HepG2 (cell line): ENCODE results near the gene CD163L1. TPM values are rescaled to one million over a fixed set of nuclear protein-coding genes. Genes with fewer than 3 reads are reported as not detected.

Source experiments
- ARID4A ChIP-seq: sonication (generic); formaldehyde crosslinking; IDR thresholded peaks from 2 replicates; pipeline ENCODE4 v1.5.0; 2020; ENCODE audit warnings: mild to moderate bottlenecking, missing genetic modification reagents, borderline replicate concordance
- ELF3 ChIP-seq: IDR thresholded peaks from 2 replicates; pipeline ENCODE4 v1.6.1; 2016; ENCODE audit warnings: missing genetic modification reagents, missing compliant biosample characterization
- ERF ChIP-seq: IDR thresholded peaks from 2 replicates; pipeline ENCODE4 v1.6.1; 2018; ENCODE audit warnings: missing biosample characterization, missing genetic modification reagents
- GFI1 ChIP-seq: sonication (generic); formaldehyde crosslinking; IDR thresholded peaks from 2 replicates; pipeline ENCODE4 v1.5.0; 2020; ENCODE audit warnings: missing genetic modification reagents, mild to moderate bottlenecking, borderline replicate concordance
- HMGA1 ChIP-seq: sonication (generic); formaldehyde crosslinking; conservative IDR thresholded peaks from 2 replicates; pipeline ENCODE4 v1.4.0; 2020; ENCODE audit warnings: missing genetic modification reagents
- HNF4A ChIP-seq: sonication (generic); formaldehyde crosslinking; IDR thresholded peaks from 2 replicates; pipeline ENCODE4 v1.4.0; 2020; ENCODE audit warnings: missing genetic modification reagents
- PCBP1 ChIP-seq: fragments of 200-400 bp; formaldehyde crosslinking; IDR thresholded peaks from 2 replicates; pipeline ENCODE4 v1.6.1; 2017; ENCODE audit warnings: mild to moderate bottlenecking, low read depth, low read length, borderline replicate concordance
- RAD21 ChIP-seq: fragments of 450-650 bp; formaldehyde crosslinking; IDR thresholded peaks from 2 replicates; pipeline ENCODE4 v1.5.0; 2020; ENCODE audit warnings: mild to moderate bottlenecking
- REXO4 ChIP-seq: sonication (generic); formaldehyde crosslinking; IDR thresholded peaks from 2 replicates; pipeline ENCODE4 v1.8.0; 2022; ENCODE audit warnings: missing genetic modification reagents, mild to moderate bottlenecking, borderline replicate concordance
- RXRB ChIP-seq: IDR thresholded peaks from 2 replicates; pipeline ENCODE4 v1.6.1; 2016; ENCODE audit warnings: borderline replicate concordance, missing genetic modification reagents, missing compliant biosample characterization
- SP5 ChIP-seq: IDR thresholded peaks from 2 replicates; pipeline ENCODE4 v1.6.1; 2016; ENCODE audit warnings: low read depth, borderline replicate concordance
- SPEN ChIP-seq: sonication (generic); formaldehyde crosslinking; IDR thresholded peaks from 2 replicates; pipeline ENCODE4 v1.5.1; 2020; ENCODE audit warnings: low read depth, mild to moderate bottlenecking, missing genetic modification reagents
- XRCC5 ChIP-seq: fragments of 200-400 bp; formaldehyde crosslinking; optimal IDR thresholded peaks from 2 replicates; pipeline ENCODE3; 2017; ENCODE audit warnings: mild to moderate bottlenecking, low read length
- ZBTB42 ChIP-seq: sonication (generic); formaldehyde crosslinking; IDR thresholded peaks from 2 replicates; pipeline ENCODE4 v1.5.0; 2020; ENCODE audit warnings: mild to moderate bottlenecking, missing genetic modification reagents
- ZNF276 ChIP-seq: sonication (generic); formaldehyde crosslinking; IDR thresholded peaks from 2 replicates; pipeline ENCODE4 v1.4.0; 2020; ENCODE audit warnings: mild to moderate bottlenecking, low read depth, missing genetic modification reagents
- ZNF337 ChIP-seq: sonication (generic); formaldehyde crosslinking; IDR thresholded peaks from 2 replicates; pipeline ENCODE4 v1.5.1; 2020; ENCODE audit warnings: missing genetic modification reagents, low read depth, mild to moderate bottlenecking, borderline replicate concordance
- ZNF574 ChIP-seq: sonication (generic); formaldehyde crosslinking; IDR thresholded peaks from 2 replicates; pipeline ENCODE4 v1.4.0; 2020; ENCODE audit warnings: missing genetic modification reagents
- ZNF614 ChIP-seq: IDR thresholded peaks from 2 replicates; pipeline ENCODE4 v1.6.1; 2018; ENCODE audit warnings: missing biosample characterization, missing genetic modification reagents, inconsistent platforms, borderline replicate concordance
- ZNF703 ChIP-seq: sonication (generic); formaldehyde crosslinking; IDR thresholded peaks from 2 replicates; pipeline ENCODE4 v1.5.1; 2020; ENCODE audit warnings: missing genetic modification reagents, mild to moderate bottlenecking, moderate library complexity, borderline replicate concordance
- ZNF749 ChIP-seq: sonication (generic); formaldehyde crosslinking; IDR thresholded peaks from 2 replicates; pipeline ENCODE4 v1.8.0; 2022; ENCODE audit warnings: mild to moderate bottlenecking, missing genetic modification reagents, moderate library complexity, borderline replicate concordance
- ZSCAN20 ChIP-seq: sonication (generic); formaldehyde crosslinking; IDR thresholded peaks from 2 replicates; pipeline ENCODE4 v1.4.0; 2020; ENCODE audit warnings: missing genetic modification reagents, mild to moderate bottlenecking, borderline replicate concordance
- polyA plus RNA-seq, 8 experiments: library from polyadenylated mRNA; depleted of rRNA in 3 of 8; stranded (reverse) in 7 of 8; unstranded in 1 of 8; fragments of >200 nt; fragmentation: Illumina TruSeq in 4 of 8; extraction: Trizol in 4 of 8; gene quantifications; 2 replicates each; pipeline versions ENCODE4 v1.2.1 to v1.2.3, GENCODE V29; 2011 to 2016; ENCODE audit warnings: low read depth in 4 of 8, missing spikeins in 1 of 8, mixed read lengths in 1 of 8; ENCODE audit not compliant: insufficient read depth in 1 of 8
- total RNA-seq, 5 experiments: library from RNA; depleted of rRNA; stranded (reverse); fragments of >200 nt; fragmentation: Illumina TruSeq; extraction: Trizol; gene quantifications; 2 replicates each; pipeline ENCODE4 v1.2.3, GENCODE V29; 2016; ENCODE audit warnings: low read depth in 1 of 5

The CD163L1 gene
- total and polyA plus RNA-seq, 2 of the 13 experiments (the other 11 are each of a cell fraction or from before 2014, with no cell fraction given): 3.4 to 6.8 TPM

GRCh38 chr12:7374423-7375144 lies 69.4 kb downstream of the CD163L1 start (continued):
- TF ChIP-seq RAD21 (CRISPR knock-in tag) (peak; percentile 62), GFI1 (CRISPR knock-in tag) (no peak), SPEN (CRISPR knock-in tag) (no peak), ELF3 (CRISPR knock-in tag) (0 out of 2 replicates have a peak, but pooled peaks have one; percentile 22), ZNF276 (no peak), ERF (CRISPR knock-in tag) (peak; percentile 42; the same call in 1 of the 2 replicates), PCBP1 (no peak), XRCC5 (peak; percentile 55), ZNF337 (no peak), ZNF703 (CRISPR knock-in tag) (no peak), ARID4A (CRISPR knock-in tag) (no peak), RXRB (peak; percentile 56), ZNF749 (CRISPR knock-in tag) (no peak), ZNF614 (peak; percentile 54; the same call in 1 of the 2 replicates), ZNF574 (CRISPR knock-in tag) (peak; percentile 38; the same call in 1 of the 2 replicates), REXO4 (CRISPR knock-in tag) (no peak), HMGA1 (CRISPR knock-in tag) (no peak), HNF4A (CRISPR knock-in tag) (peak; percentile 87), ZBTB42 (CRISPR knock-in tag) (no peak), ZSCAN20 (CRISPR knock-in tag) (no peak), SP5 (CRISPR knock-in tag) (0 out of 2 replicates have a peak, but pooled peaks have one; percentile 34)
